Left kidney (tissue), 2 donors: ENCODE results near the gene CYB5D1. TPM values are rescaled to one million over a fixed set of nuclear protein-coding genes. Genes with fewer than 3 reads are reported as not detected.

Experiments
- DNase-seq: peaks from one replicate; pipeline ENCODE4 v3.0.0-alpha.2; 2013
- polyA plus RNA-seq: library from polyadenylated mRNA; unstranded; fragments of 120-200 nt; gene quantifications from one replicate; pipeline ENCODE4 v1.2.1, GENCODE V29; 2013; ENCODE audit not compliant: insufficient read length

The CYB5D1 gene
- polyA plus RNA-seq, 1 donor: 29.7 TPM

- DNase-seq: no peak
These were observed 24.6 kb upstream of the CYB5D1 start for GRCh38 chr17:7833011-7833794.

- DNase-seq: peak; percentile 91
These were observed 23.8 kb upstream of the CYB5D1 start, which contains the start of gene KDM6B for GRCh38 chr17:7833795-7834541. Gene KDM6B, plus strand, starts transcription at chr17:7834217. Its CDS starts 11,338 bp downstream, at chr17:7845555.

- peak; percentile 13 for DNase-seq
These were observed 23.3 kb upstream of the CYB5D1 start for GRCh38 chr17:7834542-7834956.

- DNase-seq: peak; percentile 98
These were observed 22.6 kb upstream of the CYB5D1 start for GRCh38 chr17:7834957-7835813.

GRCh38 chr17:7835814-7836595 lies 21.8 kb upstream of the CYB5D1 start:
- peak; percentile 67 for DNase-seq

GRCh38 chr17:7836596-7837407 lies 21.0 kb upstream of the CYB5D1 start:
- DNase-seq: peak; percentile 96

- DNase-seq: no peak
These were observed 20.3 kb upstream of the CYB5D1 start for GRCh38 chr17:7837408-7838088.

- DNase-seq: peak; percentile 61
These were observed 19.4 kb upstream of the CYB5D1 start for GRCh38 chr17:7838090-7839075.

- DNase-seq: no peak
These were observed 18.5 kb upstream of the CYB5D1 start for GRCh38 chr17:7839190-7839875.

GRCh38 chr17:7839876-7840261 lies 17.9 kb upstream of the CYB5D1 start:
- DNase-seq: no peak

- DNase-seq: no peak
These were observed 17.4 kb upstream of the CYB5D1 start for GRCh38 chr17:7840441-7840840.

- no peak for DNase-seq
These were observed 16.9 kb upstream of the CYB5D1 start for GRCh38 chr17:7840875-7841274.

GRCh38 chr17:7841396-7841914 lies 16.3 kb upstream of the CYB5D1 start:
- DNase-seq: peak; percentile 53

GRCh38 chr17:7841915-7842379 lies 15.9 kb upstream of the CYB5D1 start:
- DNase-seq: peak; percentile 91

GRCh38 chr17:7842380-7843256 lies 15.2 kb upstream of the CYB5D1 start:
- peak; percentile 41 for DNase-seq

GRCh38 chr17:7843257-7843535 lies 14.6 kb upstream of the CYB5D1 start:
- DNase-seq: peak; percentile 15
